NCI-H345 (cell line): ENCODE measurements around the gene IZUMO1R.
"Not testable (repeated sequence)": the region's sequence is repeated elsewhere in the genome, so short reads cannot be mapped to it uniquely, and the experiment has no call there.

ENCODE experiments used
- DNase-seq: peaks from one replicate; lab custom pipeline; 2025; lab: John Stamatoyannopoulos, UW

IZUMO1R gene

GRCh38 chr11:94303966-94304958 lies at the start of gene IZUMO1R:
Gene IZUMO1R, plus strand, starts transcription at chr11:94304580. Its CDS starts 1,057 bp downstream, at chr11:94305637.
- DNase-seq = no peak

- no peak for DNase-seq
These were observed 32.5 kb upstream of the IZUMO1R start for GRCh38 chr11:94271885-94272372.

- no peak for DNase-seq
These were observed 31.6 kb upstream of the IZUMO1R start for GRCh38 chr11:94272738-94273313.

GRCh38 chr11:94275961-94276360 lies 28.4 kb upstream of the IZUMO1R start:
- DNase-seq = no peak

GRCh38 chr11:94276943-94277342 lies 27.4 kb upstream of the IZUMO1R start:
- no peak for DNase-seq

- not testable (repeated sequence) for DNase-seq
These were observed 26.2 kb upstream of the IZUMO1R start for GRCh38 chr11:94278207-94278606.

- DNase-seq = no peak
These were observed 24.4 kb upstream of the IZUMO1R start for GRCh38 chr11:94279996-94280395.

GRCh38 chr11:94281324-94281723 lies 23.1 kb upstream of the IZUMO1R start:
- DNase-seq = no peak

GRCh38 chr11:94283678-94284077 lies 20.7 kb upstream of the IZUMO1R start:
- no peak for DNase-seq

- no peak for DNase-seq
These were observed 8.8 kb upstream of the IZUMO1R start for GRCh38 chr11:94295534-94295933.

- no peak for DNase-seq
These were observed 6.3 kb upstream of the IZUMO1R start for GRCh38 chr11:94297985-94298576.

- DNase-seq = no peak
These were observed 1.6 kb upstream of the IZUMO1R start for GRCh38 chr11:94302776-94303175.

- no peak for DNase-seq
These were observed 766 bp downstream of the IZUMO1R start for GRCh38 chr11:94305146-94305545.

- DNase-seq = no peak
These were observed 2.9 kb downstream of the IZUMO1R start for GRCh38 chr11:94307101-94307791.

- DNase-seq = no peak
These were observed 3.6 kb downstream of the IZUMO1R start for GRCh38 chr11:94308024-94308423.

- no peak for DNase-seq
These were observed 5.4 kb downstream of the IZUMO1R start for GRCh38 chr11:94309757-94310156.

- no peak for DNase-seq
These were observed 6.0 kb downstream of the IZUMO1R start for GRCh38 chr11:94310191-94310875.

- DNase-seq = no peak
These were observed 8.0 kb downstream of the IZUMO1R start for GRCh38 chr11:94312339-94312738.

- DNase-seq = no peak
These were observed 9.7 kb downstream of the IZUMO1R start for GRCh38 chr11:94314064-94314463.

- DNase-seq = no peak
These were observed 11.3 kb downstream of the IZUMO1R start for GRCh38 chr11:94315664-94316063.

GRCh38 chr11:94322501-94322900 lies 18.1 kb downstream of the IZUMO1R start:
- DNase-seq = no peak
